Activated naive CD8-positive, alpha-beta T cell treated with anti-CD3 and anti-CD28 coated beads, Interleukin-2, amount 10 ng/mL, durations not matched to agents 7 days and 5 days (primary cell): ENCODE measurements around the gene TSSK2. TPM values are rescaled to one million over a fixed set of nuclear protein-coding genes. Genes with fewer than 3 reads are reported as not detected.

ENCODE experiments used
- ATAC-seq: fragments of 150-1000 bp; cut with Tn5 transposase; one replicate; pipeline ENCODE4 v1.10.0; 2021; ENCODE audit warnings: low read depth, moderate library complexity
- POLR2A ChIA-PET: fragments of 350-600 bp; sonication (Branson Sonifier 250); formaldehyde crosslinking; loops from one replicate; lab custom pipeline; 2021; ENCODE audit warnings: antibody characterized with exemption; lab: Charles Lee
- DNase-seq: peaks from one replicate; pipeline ENCODE4 v3.0.0; 2021
- H3K27ac Mint-ChIP-seq: one replicate; pipeline ENCODE4 v1.8.0; 2022; ENCODE audit warnings: mild to moderate bottlenecking, mixed read lengths
- H3K27me3 Mint-ChIP-seq: one replicate; pipeline ENCODE4 v1.8.0; 2022; ENCODE audit warnings: mild to moderate bottlenecking, moderate library complexity, mixed read lengths
- H3K36me3 Mint-ChIP-seq: one replicate; pipeline ENCODE4 v1.8.0; 2021; ENCODE audit warnings: mild to moderate bottlenecking, mixed read lengths
- H3K4me1 Mint-ChIP-seq: one replicate; pipeline ENCODE4 v1.8.0; 2021; ENCODE audit warnings: mixed read lengths
- H3K4me3 Mint-ChIP-seq: one replicate; pipeline ENCODE4 v1.8.0; 2022; ENCODE audit warnings: mild to moderate bottlenecking, moderate library complexity, mixed read lengths
- H3K9me3 Mint-ChIP-seq: one replicate; pipeline ENCODE4 v1.8.0; 2021; ENCODE audit warnings: mixed read lengths
- total RNA-seq, 2 experiments: library from RNA; stranded (reverse); gene quantifications; one replicate each; pipeline ENCODE4 v1.2.3, GENCODE V29; 2021

Gene TSSK2
- total RNA-seq, 2 experiments from 2014 or later = not detected

DNA sequence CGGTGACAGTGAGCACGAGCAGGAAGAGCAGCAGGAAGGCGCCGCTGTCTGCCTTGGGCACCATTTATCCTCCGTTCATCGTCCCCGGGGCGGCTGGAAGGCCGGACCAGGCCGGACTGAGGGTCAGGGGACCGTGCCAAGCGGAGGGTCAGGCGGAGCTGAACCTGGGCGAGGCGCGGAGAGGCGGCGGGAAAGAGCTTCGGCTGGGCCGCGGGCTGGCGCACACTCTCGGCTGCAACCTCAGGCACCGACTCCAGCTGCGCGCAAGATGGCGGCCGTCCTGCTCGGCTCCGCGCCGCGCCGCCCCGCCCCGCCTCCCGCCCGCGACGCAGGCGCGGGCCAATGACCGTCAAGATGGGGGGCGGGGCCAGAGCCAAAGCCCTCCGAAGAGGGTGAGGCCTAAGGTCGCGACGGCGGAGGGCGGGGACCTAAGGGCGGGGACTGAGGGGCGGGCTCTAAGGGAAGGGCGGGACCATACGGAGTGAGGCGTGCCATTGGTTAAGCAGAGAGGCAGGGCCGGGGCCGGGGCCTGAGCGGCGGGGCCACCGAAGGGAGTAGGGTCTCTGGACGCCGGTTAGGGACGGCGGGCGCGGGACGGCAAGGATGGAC lies 8.9 kb upstream of the TSSK2 start, which contains the start of gene DGCR2:
TSS of gene DGCR2 (minus strand) at position 270 of the 609 bp plus-strand sequence. CDS start at position 64, 206 bp downstream.
- Mint-ChIP-seq H3K27me3 (no peaks in the 10 kb centered on the region), H3K9me3 (no peaks in the 10 kb centered on the region), H3K36me3 (no peaks in the 10 kb centered on the region), H3K4me3 (peak within 1 kb of the TSS; percentile 92), H3K4me1 (peaks cover 34% of the 10 kb centered on the region), H3K27ac (peak within 1 kb of the TSS; percentile 85)
- ATAC-seq = peak; percentile 92
- DNase-seq = peak; percentile 97
- POLR2A ChIA-PET = interaction anchor here (1.1 to 2.8 kb wide), 7 partner anchors 11 to 57 kb away, joined by 3 to 27 read pairs (median 7); partner anchors contain the start of genes ESS2 and SLC25A1

DNA sequence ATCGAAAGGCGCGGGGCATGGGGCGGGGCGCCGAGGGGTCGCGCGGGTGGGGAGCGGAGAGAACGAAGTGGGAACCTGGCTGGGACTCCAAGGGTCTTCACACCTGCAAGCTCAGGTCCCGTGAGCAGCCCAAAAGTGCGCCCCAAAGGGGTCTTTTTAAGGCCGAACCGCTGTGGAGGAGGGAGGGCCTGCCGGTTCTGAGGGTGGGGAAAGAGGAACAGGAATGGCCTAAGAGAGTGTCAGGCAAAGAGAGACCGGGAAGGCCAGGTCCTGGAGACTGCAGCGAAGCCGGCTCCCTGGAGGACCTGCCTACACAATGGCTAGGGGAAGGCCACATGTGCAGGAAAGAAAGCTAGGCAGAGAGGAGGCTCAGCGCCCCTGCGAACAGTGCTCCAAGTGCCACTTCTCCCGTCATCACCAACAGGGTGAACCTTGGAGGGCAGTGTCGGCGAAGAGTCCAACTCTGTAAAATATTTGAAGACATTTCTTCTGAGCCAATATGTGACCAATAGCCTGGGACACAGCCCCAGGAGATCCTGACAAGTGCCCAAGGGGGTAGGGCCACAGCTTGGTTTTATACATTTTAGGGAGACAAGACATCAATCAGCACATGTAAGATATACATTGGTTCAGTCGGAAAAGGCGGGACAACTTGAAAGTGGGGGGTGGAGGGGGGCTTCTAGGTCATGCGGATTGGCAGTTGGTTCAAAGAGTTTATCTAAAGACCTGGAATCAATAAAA lies 8.2 kb upstream of the TSSK2 start:
- Mint-ChIP-seq H3K4me3 (peak overlapping the region; percentile 90), H3K4me1 (peaks cover 29% of the 10 kb centered on the region), H3K27me3 (no peaks in the 10 kb centered on the region), H3K36me3 (no peaks in the 10 kb centered on the region), H3K27ac (peak overlapping the region; percentile 85), H3K9me3 (no peaks in the 10 kb centered on the region)
- POLR2A ChIA-PET = interaction anchor here (1.1 to 2.8 kb wide), 5 partner anchors 12 to 51 kb away, joined by 3 to 27 read pairs (median 12); partner anchors contain the start of gene ESS2
- no peak for DNase-seq
- ATAC-seq = peak; percentile 1

DNA sequence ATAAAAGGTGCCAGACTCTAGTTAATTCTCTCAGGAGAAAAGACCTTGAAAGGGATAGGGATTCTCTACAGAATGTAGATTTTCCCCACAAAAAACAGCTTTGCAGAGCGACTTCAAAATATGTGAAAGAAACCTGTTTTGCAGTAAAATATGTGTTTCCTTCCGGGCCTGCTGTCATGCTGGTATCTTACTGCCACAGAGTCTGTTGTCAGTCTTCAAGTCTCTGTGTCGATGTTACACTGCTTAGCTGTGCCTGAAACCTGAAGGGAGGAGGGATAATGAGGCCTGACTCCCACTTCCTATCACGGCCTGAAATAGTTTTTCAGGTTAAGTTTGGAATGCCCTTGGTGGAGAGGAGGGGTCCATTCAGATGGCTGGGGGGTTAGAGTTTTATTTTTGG lies 7.2 kb upstream of the TSSK2 start:
- Mint-ChIP-seq H3K36me3 (no peaks in the 10 kb centered on the region), H3K27me3 (no peaks in the 10 kb centered on the region), H3K27ac (peak overlapping the region; percentile 58), H3K9me3 (no peaks in the 10 kb centered on the region), H3K4me3 (no peak overlapping the region), H3K4me1 (peaks cover 25% of the 10 kb centered on the region)
- ATAC-seq (no peak), DNase-seq (no peak)
- POLR2A ChIA-PET = no interaction called here

GRCh38 chr22:19124377-19124776 lies 6.7 kb upstream of the TSSK2 start:
- Mint-ChIP-seq H3K27ac (peak overlapping the region; percentile 58), H3K4me3 (no peak overlapping the region)

DNA sequence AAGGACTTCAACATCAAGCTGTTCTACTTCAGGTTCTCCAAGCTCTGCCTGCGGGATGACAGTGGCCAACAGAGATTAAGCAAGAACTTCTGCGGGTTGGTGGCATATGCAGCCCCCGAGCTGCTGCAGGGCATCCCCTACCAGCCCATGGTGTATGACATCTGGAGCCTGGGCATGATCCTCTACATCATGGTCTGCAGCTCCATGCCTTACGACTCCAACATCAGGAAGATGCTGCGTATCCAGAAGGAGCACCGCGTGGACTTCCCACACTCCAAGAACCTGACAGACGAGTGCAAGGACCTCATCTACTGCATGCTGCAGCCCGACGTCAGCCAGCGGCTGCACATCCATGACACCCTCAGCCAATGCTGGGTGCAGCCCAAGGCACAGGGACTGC lies 6.1 kb upstream of the TSSK2 start:
- POLR2A ChIA-PET = no interaction called here

More at GRCh38 chr22:19124377-19124776, 6.7 kb upstream of the TSSK2 start:
- Mint-ChIP-seq H3K9me3 (no peaks in the 10 kb centered on the region), H3K36me3 (no peaks in the 10 kb centered on the region), H3K27me3 (no peaks in the 10 kb centered on the region), H3K4me1 (peaks cover 24% of the 10 kb centered on the region)
- DNase-seq = no peak
- POLR2A ChIA-PET = no interaction called here
- no peak for ATAC-seq

DNA sequence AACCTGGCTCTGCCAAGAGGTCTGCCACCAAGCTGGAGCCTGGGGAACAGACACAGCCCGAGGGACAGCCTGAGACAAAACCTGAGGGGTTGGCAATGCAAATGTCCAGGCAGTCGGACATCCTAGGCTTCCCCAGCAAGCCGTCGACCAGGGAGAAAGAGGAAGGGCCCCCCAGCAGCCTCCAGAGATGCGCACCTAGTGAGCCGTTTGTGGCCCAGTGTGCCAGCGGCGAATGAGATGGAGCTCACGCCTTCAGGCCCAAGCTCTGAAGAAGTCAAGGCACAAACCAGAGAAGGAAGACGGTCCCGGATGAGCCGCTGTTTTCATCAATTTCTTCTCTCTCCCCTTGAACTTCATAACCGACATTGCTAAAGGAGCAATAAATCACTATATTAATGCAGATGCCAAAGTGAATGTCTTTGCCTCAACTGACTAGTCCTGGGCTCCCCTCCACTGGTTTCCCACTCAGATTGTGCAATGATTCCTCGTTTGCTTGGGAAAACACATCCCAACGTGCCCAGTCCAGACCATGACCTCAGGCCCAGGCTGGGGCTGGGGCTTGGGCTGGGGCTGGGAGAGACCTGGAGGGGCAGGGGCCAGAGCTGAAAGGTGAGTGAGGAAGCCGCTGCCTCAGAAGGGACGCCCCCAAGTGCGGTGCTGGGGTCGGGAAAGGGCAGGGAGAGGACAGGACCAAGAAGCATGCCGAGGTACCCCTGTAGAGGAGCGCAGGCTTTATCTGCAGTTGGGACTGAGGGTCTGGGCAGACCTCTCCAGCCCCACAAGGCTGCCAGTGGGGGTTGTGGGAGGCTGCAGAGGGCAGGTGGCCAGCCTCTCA lies 5.4 kb upstream of the TSSK2 start:
- H3K9me3 Mint-ChIP-seq = no peaks in the 10 kb centered on the region
- POLR2A ChIA-PET = no interaction called here

More for the DNA sequence above, 6.1 kb upstream of the TSSK2 start:
- DNase-seq (no peak), ATAC-seq (no peak)
- H3K4me3 Mint-ChIP-seq = no peak overlapping the region
- no peaks in the 10 kb centered on the region for H3K36me3 Mint-ChIP-seq
- peaks cover 19% of the 10 kb centered on the region for H3K4me1 Mint-ChIP-seq
- H3K27ac Mint-ChIP-seq = no peak overlapping the region
- H3K27me3 Mint-ChIP-seq = no peaks in the 10 kb centered on the region
- H3K9me3 Mint-ChIP-seq = no peaks in the 10 kb centered on the region

GRCh38 chr22:19126309-19127273 lies 4.5 kb upstream of the TSSK2 start:
- H3K9me3 Mint-ChIP-seq = no peaks in the 10 kb centered on the region
- no peak overlapping the region for H3K27ac Mint-ChIP-seq

More for the DNA sequence above, 5.4 kb upstream of the TSSK2 start:
- H3K4me1 Mint-ChIP-seq = peaks cover 12% of the 10 kb centered on the region
- H3K27ac Mint-ChIP-seq = no peak overlapping the region
- H3K4me3 Mint-ChIP-seq = no peak overlapping the region
- ATAC-seq (no peak), DNase-seq (no peak)
- H3K27me3 Mint-ChIP-seq = no peaks in the 10 kb centered on the region
- no peaks in the 10 kb centered on the region for H3K36me3 Mint-ChIP-seq

DNA sequence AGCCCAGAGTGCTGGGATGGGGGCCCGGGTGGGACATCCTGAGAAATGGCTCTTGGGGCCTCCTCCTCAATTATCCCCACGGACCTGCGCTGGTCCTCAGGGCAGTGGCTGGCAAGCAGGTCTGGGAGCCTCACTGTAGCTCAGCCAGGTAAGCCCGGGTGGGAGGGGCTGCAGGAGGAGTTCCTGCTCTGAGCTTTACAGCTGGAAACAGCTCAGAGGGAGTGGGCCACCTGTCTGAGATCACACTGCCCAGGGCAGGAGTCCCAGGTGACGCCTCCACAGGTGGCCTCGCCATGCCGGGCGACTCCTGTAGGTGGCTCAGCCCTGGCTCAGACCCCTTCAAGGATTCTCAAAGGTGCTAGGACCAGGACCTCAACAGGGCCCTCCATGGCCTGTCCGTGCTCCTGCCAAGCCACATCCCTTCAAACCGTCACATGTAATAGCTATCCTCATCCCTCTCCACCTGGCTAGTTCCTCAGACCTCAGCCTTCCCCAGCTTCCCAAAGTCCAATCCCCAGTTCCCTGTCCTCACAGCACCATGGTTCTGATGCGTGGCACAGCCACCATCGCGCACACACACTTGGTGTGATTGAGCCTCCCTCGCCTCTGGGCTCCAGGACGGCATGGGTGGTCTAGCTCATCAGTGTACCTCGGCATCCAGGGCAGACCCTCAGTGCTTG lies 3.6 kb upstream of the TSSK2 start:
- POLR2A ChIA-PET = no interaction called here
- H3K27ac Mint-ChIP-seq = peak overlapping the region; percentile 10
- no peaks in the 10 kb centered on the region for H3K27me3 Mint-ChIP-seq
- ATAC-seq = no peak
- H3K4me1 Mint-ChIP-seq = peaks cover 5% of the 10 kb centered on the region
- H3K4me3 Mint-ChIP-seq = no peak overlapping the region
- DNase-seq = no peak
- no peaks in the 10 kb centered on the region for H3K9me3 Mint-ChIP-seq
- no peaks in the 10 kb centered on the region for H3K36me3 Mint-ChIP-seq

More at GRCh38 chr22:19126309-19127273, 4.5 kb upstream of the TSSK2 start:
- POLR2A ChIA-PET = no interaction called here
- Mint-ChIP-seq H3K27me3 (no peaks in the 10 kb centered on the region), H3K4me3 (no peak overlapping the region), H3K4me1 (peaks cover 5% of the 10 kb centered on the region), H3K36me3 (no peaks in the 10 kb centered on the region)
- DNase-seq (no peak), ATAC-seq (no peak)

DNA sequence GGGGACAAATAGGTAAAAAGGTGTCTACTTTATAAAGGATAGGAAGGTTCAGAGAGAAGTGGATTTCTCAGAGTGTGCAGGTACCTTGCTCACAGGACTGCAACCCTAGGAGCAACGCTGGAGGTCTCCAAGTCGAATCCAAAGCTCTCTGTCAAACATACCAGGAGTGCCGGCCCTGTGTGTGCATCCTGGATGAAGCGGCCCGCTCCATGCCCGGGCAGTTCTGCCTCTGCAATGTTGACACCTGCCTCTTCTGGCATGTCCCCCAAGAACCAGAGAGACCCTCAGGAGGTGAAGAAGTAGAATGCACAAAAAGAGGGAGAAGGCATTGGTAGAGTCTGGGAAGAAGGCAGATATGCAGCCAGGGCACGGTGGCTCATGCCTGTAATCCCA lies 3.1 kb upstream of the TSSK2 start:
- no peaks in the 10 kb centered on the region for H3K9me3 Mint-ChIP-seq

DNA sequence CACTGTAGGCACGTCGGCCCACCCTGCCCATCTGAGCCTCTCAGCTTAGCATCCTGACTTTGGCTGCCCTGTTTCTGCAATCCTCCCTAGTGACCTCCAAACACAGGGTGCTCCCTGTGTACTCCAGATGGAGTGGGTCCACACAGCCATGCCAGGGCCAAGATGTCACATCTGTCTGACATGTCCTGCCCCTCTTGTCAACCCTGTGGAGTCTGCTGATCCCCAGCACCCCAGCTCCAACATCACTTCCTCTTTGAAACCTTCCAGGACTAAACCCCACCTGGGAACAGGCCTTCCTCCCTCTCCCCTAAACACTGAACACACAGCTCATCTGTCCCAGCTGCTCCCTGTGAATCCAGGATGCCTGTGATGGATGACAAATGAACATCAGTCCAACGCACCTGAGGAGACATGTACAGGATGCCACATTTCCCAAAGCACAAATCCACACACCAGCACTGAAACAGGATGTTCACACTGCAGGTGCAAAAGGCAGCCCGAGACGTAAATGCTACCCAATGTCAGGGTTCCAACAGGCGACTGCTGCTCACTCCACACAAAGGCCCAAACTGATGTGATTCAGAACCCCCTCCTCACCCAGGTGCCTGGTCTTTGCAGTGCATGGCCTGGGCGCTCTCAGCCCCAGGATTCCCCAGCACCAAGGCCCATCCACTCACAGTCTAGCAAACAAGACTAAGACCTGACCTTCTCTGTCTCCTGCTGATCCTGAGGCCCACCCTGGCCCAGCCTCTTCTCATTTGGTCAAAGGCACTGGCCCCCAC lies 2.0 kb upstream of the TSSK2 start:
- no peak for ATAC-seq
- Mint-ChIP-seq H3K36me3 (peaks cover 1% of the 10 kb centered on the region), H3K9me3 (no peaks in the 10 kb centered on the region), H3K27ac (peak overlapping the region; percentile 8), H3K27me3 (no peaks in the 10 kb centered on the region), H3K4me1 (no peaks in the 10 kb centered on the region), H3K4me3 (no peak overlapping the region)
- DNase-seq = no peak
- POLR2A ChIA-PET = no interaction called here

More for the DNA sequence above, 3.1 kb upstream of the TSSK2 start:
- H3K4me3 Mint-ChIP-seq = no peak overlapping the region
- POLR2A ChIA-PET = no interaction called here
- ATAC-seq (no peak), DNase-seq (no peak)
- H3K27ac Mint-ChIP-seq = no peak overlapping the region
- no peaks in the 10 kb centered on the region for H3K36me3 Mint-ChIP-seq
- no peaks in the 10 kb centered on the region for H3K27me3 Mint-ChIP-seq
- peaks cover 1% of the 10 kb centered on the region for H3K4me1 Mint-ChIP-seq

- peak overlapping the region; percentile 8 for H3K27ac Mint-ChIP-seq
- no peak for ATAC-seq
Measured at GRCh38 chr22:19129871-19130270, 1.2 kb upstream of the TSSK2 start.

More at GRCh38 chr22:19129871-19130270, 1.2 kb upstream of the TSSK2 start:
- Mint-ChIP-seq H3K27me3 (no peaks in the 10 kb centered on the region), H3K4me3 (no peak overlapping the region), H3K9me3 (no peaks in the 10 kb centered on the region), H3K36me3 (peaks cover 2% of the 10 kb centered on the region), H3K4me1 (no peaks in the 10 kb centered on the region)
- DNase-seq = no peak
- POLR2A ChIA-PET = interaction anchor here (0.6 kb wide), 1 partner anchor 1580 kb away, joined by 3 read pairs; no protein-coding TSS in a partner anchor
